ENCODE results near the gene PGP. TPM values are rescaled to one million over a fixed set of nuclear protein-coding genes. Genes with fewer than 3 reads are reported as not detected.

Gene PGP
- total and polyA plus RNA-seq, 2 of the 4 experiments (the other 2 are of a cell fraction): 4.1 to 9.4 TPM

- H4K5ac ChIP-seq (ENCODE audit: low read depth, low read length): no peak overlapping the region
- in situ Hi-C loops (cut with MboI; ENCODE audit: low sequenced_read_pairs): no loop called here
- no peak overlapping the region for H2BK15ac ChIP-seq (ENCODE audit: low read depth, low read length)
- no peak overlapping the region for H3K4me2 ChIP-seq (ENCODE audit: low read depth, low read length)
- ATAC-seq (ENCODE audit: low read depth) (no peak), DNase-seq (no peak)
- no peak overlapping the region for H2AK9ac ChIP-seq (replicated peaks; ENCODE audit: low read depth, low read length, poor library complexity)
- H3K9me3 ChIP-seq (ENCODE audit: control insufficient read depth, insufficient read depth, low read length): no peaks in the 10 kb centered on the region
- no peaks in the 10 kb centered on the region for H3K4me1 ChIP-seq (ENCODE audit: control insufficient read depth, insufficient read depth, low read length)
- BruUV-seq (replicated peaks): no TSS peak
- no peak overlapping the region for H2AFZ ChIP-seq (replicated peaks; ENCODE audit: low read length, poor library complexity)
- no peak overlapping the region for H4K91ac ChIP-seq (ENCODE audit: insufficient read depth, low read depth, low read length)
- H2BK20ac ChIP-seq (ENCODE audit: low read depth, low read length): no peak overlapping the region
- H2BK5ac ChIP-seq (ENCODE audit: low read depth, low read length, poor library complexity, severe bottlenecking): no peak overlapping the region
- H4K8ac ChIP-seq (ENCODE audit: low read depth in 2 of 2, low read length in 2 of 2): no peak overlapping the region
- H3K9ac ChIP-seq (ENCODE audit: low read depth, low read length): no peak overlapping the region
- H4K20me1 ChIP-seq (ENCODE audit: insufficient read depth, low read length): peaks cover 7% of the 10 kb centered on the region; the same call in 1 of the 2 replicates
- intact Hi-C loops (cut with micrococcal nuclease): no loop called here
- no peak overlapping the region for H3K14ac ChIP-seq (replicated peaks; ENCODE audit: low read depth, low read length)
- no peaks in the 10 kb centered on the region; the same call in 1 of the 2 replicates for H3K27me3 ChIP-seq (ENCODE audit: control insufficient read depth, insufficient read depth, low read length)
- dilution Hi-C loops (cut with HindIII; ENCODE audit: low sequenced_read_pairs, unreplicated experiment): no loop called here
- H3K36me3 ChIP-seq (ENCODE audit: control insufficient read depth, insufficient read depth, low read length): peaks cover 8% of the 10 kb centered on the region; the same call in 1 of the 2 replicates
- no peak overlapping the region for H2BK120ac ChIP-seq (ENCODE audit: low read depth, low read length)
- no peak overlapping the region for H3K23ac ChIP-seq (ENCODE audit: low read depth, low read length)
- ChIA-PET POLR2A (ENCODE audit: unreplicated experiment) (no interaction called here), CTCF (no interaction called here)
- no peak overlapping the region for H3K18ac ChIP-seq (ENCODE audit: low read depth, low read length)
- H2AK5ac ChIP-seq (ENCODE audit: low read depth, low read length): no peak overlapping the region
- no peaks in the 10 kb centered on the region for H3K79me1 ChIP-seq (ENCODE audit: low read depth in 1 of 2, low read length in 2 of 2)
- no peak overlapping the region for H3K4me3 ChIP-seq (ENCODE audit: insufficient read depth, low read depth, low read length)
- TF ChIP-seq USF2 (IDR thresholded peaks at IDR 0.05; ENCODE audit: low read depth, low read length): no peak
- TF ChIP-seq BHLHE40 (IDR thresholded peaks at IDR 0.05; ENCODE audit: low read depth, low read length): no peak
- no peak for TF ChIP-seq CEBPB (IDR thresholded peaks at IDR 0.05; ENCODE audit: low read depth, low read length)
- TF ChIP-seq RCOR1 (IDR thresholded peaks at IDR 0.05; ENCODE audit: insufficient replicate concordance, low read length): no peak
- no peak for TF ChIP-seq CHD1 (IDR thresholded peaks at IDR 0.05; ENCODE audit: low read depth, low read length)
- TF ChIP-seq MAFK (IDR thresholded peaks at IDR 0.05; ENCODE audit: low read depth, low read length): no peak
- TF ChIP-seq NFE2L2 (IDR thresholded peaks at IDR 0.05; ENCODE audit: low read depth, low read length): no peak
- no peak for TF ChIP-seq MXI1 (IDR thresholded peaks at IDR 0.05; ENCODE audit: borderline replicate concordance, low read depth, low read length)
- no peak for TF ChIP-seq MAZ (IDR thresholded peaks at IDR 0.05; ENCODE audit: borderline replicate concordance, low read depth, low read length)
- no peak overlapping the region for H3K27ac ChIP-seq (ENCODE audit: insufficient read depth, low read length)
- no peak overlapping the region for H3K4ac ChIP-seq (ENCODE audit: low read depth, low read length)
- peaks cover 3% of the 10 kb centered on the region; the same call in 1 of the 2 replicates for H3K9me1 ChIP-seq (ENCODE audit: insufficient read depth, low read length)
- 93% methylated on average over 13 of the region's 20 CpGs; no CpG with 5 or more reads in 1 of the 2 experiments for WGBS, 2 experiments (ENCODE audit: extremely low coverage in 2 of 2, insufficient read length in 1 of 2)
- H3K56ac ChIP-seq (ENCODE audit: extremely low read depth, insufficient read depth, low read length): no peak overlapping the region
These were observed 32.7 kb downstream of the PGP start for GRCh38 chr16:2181952-2182351.
